NOMO-1 treated with DMSO at 0.1 percent for 48 hours (cell line): Measurements from ENCODE around the gene MAX.

Source experiments
- DNase-seq: peaks from one replicate; lab custom pipeline; 2025; ENCODE audit not compliant: unreplicated experiment; lab: John Stamatoyannopoulos, UW

MAX gene

DNA sequence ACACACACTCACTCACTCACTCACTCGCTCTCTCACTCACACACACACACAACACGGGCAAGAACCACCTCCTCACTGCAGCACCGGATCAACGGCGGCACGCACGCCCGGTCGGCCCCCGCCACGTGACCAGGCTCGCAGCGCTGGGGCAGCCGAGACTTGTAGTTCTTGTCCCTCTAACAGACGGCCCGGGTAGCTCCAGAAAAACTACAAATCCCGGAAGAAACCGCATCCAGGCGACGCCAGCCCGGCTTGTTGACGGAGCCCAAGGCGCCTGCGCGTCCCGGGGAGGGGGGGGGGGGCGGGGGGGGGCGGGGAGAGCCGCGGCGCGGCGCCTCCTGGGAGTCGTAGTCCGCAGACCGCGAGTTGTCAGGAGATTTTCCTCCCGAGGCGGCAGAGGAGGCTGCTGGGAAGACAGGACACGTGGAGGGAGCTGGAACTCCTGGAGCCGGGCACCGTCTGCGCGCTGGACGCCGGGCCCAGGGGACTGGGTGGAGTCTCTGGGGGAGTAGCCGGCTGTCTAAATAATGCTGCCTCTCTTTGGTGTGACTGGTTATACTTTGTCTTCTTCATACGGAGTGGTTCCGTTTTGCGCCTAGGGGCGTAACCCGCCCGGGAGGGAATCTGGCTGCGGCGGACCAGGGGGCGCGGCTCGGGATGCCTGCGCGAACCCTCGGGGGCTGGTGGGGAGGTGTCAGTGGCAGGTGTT is at the start of gene MAX:
TSS of gene MAX (minus strand) at position 77 of the 709 bp plus-strand sequence. CDS start 178 bp downstream, outside the sequence.
- peak; percentile 98 for DNase-seq

DNA sequence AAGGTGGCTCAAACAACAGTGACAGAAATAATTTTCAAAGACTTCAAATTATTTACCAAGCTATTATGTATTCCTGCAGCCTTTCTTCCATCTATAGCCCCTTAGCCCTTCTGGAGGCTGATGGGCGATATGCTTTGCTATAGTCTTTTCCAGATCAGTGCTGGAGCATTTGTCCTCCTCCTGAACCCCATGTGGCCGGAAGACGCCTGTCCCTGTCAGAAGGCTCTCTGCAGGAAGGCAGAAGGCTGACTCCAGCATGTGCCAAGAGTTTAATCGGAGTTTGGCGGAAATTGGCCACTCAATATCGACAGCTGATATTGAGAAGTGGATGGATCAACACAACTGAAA is 49.3 kb upstream of the MAX start:
- no peak for DNase-seq

DNA sequence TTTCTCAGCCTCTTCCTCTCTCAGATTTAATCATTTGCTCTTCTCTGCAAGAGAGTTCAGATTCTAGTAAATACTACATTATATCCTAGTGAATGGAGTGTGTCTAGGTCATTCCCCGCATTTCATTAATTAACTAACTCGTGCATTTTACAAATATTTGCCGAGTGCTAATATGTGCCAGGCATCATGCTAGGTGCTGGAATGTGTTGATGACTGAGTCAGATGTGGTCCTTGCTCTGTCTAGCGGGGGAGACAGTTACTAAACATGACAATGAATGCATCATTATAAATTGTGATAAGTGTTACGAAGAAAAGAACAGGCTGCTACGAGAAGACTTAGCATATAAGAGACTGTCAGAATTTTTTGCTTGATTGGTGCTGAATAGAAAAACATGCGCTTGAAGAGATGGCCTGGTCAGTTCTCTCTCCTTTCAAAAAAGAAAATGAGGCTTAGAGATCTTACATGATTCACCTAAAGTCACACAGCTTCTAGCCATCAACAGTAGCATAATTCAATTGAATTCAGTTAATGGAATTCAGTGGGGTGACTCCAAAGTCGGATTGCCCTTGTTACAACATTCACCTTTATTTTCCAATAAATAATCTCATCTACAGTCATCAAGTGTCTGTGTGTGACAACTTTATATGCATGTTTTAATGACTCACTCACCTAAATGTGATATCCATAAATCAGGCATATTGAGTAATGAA is 48.7 kb upstream of the MAX start:
- DNase-seq, result no peak

- no peak for DNase-seq
These were observed 46.8 kb upstream of the MAX start for GRCh38 chr14:65149116-65149515.

DNA sequence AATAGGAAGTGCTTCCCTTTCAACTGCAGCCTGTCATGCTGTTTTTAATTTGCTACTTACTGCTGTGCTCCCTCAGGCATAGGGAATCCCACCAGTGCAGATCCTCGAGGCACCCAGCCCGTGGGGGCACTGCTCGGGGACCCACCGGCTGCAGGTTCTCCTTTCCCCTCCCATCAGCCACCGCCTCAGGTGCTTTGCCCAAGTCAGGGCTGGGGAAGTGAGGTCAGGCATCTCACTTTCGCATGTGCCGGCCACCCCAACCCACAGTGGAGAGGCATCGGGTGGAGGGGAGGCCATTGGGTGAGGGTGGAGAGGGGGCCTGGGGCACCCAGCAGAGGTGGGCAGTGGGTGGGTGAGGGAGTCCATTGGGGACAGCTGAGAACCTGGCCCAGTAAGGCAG is 41.9 kb upstream of the MAX start:
- DNase-seq, result no peak

- no peak for DNase-seq
These were observed 40.8 kb upstream of the MAX start for GRCh38 chr14:65142914-65143625.

GRCh38 chr14:65142429-65142828 is 40.1 kb upstream of the MAX start:
- DNase-seq, result no peak

DNA sequence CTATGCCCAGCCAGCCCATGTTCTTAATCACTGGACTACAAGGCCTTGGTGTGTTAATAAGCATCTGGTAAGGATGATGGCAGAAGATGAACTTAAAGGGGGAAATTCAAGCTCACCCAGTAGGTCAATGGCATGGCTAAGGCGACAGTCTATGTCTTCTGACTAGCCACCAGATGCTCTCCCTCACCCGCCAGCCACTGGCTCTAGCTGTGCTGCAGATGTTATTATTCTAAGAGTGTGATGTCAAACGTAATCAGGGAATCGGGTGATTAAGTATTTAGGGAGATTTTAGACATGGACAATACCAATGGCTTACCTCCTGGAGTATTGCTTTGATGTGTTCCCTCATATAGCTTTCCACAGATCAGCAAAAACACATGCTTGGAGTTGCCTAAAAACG is 39.2 kb upstream of the MAX start:
- no peak for DNase-seq

DNA sequence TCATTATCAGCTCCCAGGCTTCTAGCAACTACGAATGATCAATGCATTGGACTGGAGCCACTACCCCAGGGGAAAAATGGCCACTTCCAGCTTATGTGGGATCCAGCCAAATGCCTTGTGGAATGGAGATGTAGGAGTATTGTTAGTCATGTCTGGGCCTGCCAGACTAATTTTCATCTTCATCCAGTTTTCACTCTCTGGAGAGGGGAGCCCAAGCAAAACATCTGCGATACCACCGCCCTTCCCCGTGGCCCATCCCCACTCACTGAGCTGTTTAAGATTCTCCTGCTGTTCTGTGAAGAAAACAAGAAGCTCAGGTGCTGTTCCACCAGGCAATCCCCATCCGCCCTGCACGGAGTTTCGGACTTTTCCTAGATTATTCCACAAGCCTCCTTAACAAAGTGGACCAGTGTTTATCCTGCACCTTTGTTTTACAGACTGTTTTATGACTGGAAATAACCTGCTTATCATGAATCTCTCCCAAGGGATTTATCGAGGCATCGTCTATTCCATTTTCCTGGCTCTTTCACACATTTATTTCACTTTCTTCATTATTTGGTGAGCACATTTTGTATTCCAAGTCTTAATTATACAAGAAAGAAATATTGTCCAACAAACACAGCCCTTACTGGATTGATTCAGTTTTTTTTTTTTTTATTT is 35.5 kb upstream of the MAX start:
- DNase-seq, result no peak

- no peak for DNase-seq
These were observed 32.6 kb upstream of the MAX start for GRCh38 chr14:65134651-65135579.

DNA sequence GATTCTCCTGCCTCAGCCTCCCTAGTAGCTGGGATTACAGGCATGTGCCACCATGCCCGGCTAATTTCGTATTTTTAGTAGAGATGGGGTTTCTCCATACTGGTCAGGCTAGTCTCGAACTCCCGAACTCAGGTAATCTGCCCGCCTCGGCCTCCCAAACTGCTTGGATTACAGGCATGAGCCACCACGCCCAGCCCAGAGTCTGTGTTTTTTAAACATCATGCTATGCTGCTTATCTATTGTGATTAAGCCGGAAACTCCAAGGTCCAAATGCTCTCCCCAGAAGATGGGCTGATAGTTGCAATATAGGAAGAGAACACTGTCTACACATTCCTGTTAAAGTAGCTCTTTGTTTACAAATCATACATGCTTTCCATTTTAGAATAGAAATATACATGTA is 30.5 kb upstream of the MAX start:
- no peak for DNase-seq

DNA sequence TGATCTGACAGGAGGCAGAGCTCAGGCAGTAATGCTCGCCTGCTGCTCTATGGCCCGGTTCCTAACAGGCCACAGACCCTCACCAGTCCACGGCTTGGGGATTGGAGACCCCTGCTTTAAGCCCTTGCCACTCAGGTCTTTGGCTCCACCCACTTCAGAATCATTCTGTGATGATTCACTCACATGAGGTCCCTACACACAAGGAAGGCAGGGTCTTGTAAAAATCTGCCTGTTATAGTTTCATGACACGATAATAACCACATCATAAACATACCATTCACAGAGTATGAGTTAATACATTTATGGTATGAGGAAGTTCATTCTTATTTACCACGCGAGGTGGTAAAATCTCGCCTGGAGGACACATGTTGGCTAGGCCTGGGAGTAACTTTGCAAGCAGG is 29.0 kb upstream of the MAX start:
- DNase-seq, result no peak

DNA sequence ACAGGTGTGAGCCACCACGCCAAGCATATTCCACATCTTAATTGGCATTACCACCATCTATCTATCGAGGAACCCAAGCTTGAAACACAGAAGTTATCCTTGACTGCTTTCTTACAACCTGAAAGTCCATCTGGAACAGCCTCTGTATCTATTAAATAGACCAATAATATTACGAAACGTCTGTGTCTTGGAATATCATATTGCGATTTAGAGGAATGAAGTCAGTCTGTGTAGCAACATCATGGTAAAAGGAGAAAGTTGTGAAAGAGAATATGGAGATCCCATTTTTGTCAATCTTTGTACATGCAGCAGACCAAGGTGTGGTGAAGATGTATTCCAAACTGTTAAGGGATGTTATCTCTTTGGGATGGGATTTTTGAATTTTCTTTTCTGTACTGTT is 25.8 kb upstream of the MAX start:
- DNase-seq, result no peak

DNA sequence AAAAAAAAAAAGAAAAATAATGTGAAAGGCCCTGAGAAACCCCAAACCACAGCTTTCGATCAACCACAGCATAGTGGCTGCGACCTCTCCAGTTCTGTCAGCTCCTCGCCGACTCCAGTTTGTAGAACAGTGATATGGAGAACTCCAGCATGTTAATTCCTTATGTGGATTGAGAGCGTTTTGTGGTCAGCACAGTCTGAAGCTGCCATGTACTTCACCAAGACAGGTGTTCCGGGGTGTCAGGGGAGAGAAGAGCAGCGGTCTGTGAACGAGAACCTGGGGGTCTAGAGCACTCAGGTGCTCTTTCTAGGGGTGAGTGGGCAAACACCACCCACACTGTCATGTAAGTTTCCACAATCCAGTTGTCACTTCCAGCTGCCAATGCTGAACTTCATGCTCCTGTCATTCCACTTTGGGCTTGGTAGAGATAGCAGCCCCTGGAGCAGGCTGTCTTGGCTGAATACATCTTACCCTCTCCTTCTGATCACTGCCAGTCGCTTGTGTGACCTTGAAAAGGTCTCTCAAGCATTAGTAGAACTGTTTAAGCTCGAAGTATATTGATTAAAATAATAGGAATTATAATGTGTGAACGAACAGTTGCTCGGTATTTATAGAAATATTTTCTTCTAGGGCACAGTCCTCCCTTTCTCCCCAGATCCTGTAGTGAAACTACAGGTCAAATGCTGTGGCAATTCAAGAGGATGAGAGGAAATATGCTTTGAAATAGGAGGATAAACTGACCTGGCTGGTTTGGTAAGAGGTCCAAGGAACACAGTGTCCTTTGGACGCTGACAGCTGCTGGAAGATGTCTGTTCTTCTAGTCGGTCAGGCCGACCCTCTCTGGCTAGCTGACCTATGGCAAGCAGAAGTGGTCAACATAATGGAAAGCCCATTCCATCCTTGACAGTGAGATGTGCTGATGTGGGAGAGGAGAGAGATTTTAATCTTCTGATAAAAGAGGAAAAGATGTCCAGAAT is 15.7 kb upstream of the MAX start:
- no peak for DNase-seq

DNA sequence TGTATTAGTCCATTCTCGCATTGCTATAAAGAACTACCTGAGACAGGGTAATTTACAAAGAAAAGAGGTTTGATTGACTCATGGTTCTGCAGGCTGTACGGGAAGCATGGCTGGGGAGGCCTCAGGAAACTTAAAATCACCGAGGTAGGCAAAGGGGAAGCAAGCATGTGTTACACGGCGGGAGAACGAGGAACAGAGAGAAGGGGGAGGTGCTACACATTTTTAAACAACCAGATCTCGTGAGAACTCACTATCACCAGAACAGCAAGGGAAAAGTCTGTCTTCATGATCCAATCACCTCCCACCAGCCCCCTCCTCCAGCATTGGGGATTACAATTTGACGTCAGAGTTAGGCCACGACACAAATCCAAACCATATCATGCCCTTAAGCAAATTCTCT is 13.3 kb upstream of the MAX start:
- DNase-seq, result no peak

- no peak for DNase-seq
These were observed 8.2 kb upstream of the MAX start for GRCh38 chr14:65110525-65110924.

- no peak for DNase-seq
These were observed 7.0 kb upstream of the MAX start for GRCh38 chr14:65109357-65109756.

GRCh38 chr14:65107200-65107599 is 4.9 kb upstream of the MAX start:
- no peak for DNase-seq

- no peak for DNase-seq
These were observed 4.4 kb upstream of the MAX start for GRCh38 chr14:65106736-65107135.
